Measurements from ENCODE around the gene MYCBP. TPM values are rescaled to one million over a fixed set of nuclear protein-coding genes. Genes with fewer than 3 reads are reported as not detected.

Gene MYCBP
- total RNA-seq, 2 donors from 2014 or later, result 34.6 to 38.1 TPM

GRCh38 chr1:38908821-38909220 is 35.7 kb upstream of the MYCBP start:
- H3K27me3 Mint-ChIP-seq (ENCODE audit: insufficient read depth), result peaks cover under 1% of the 10 kb centered on the region

GRCh38 chr1:38905985-38906384 is 32.8 kb upstream of the MYCBP start:
- H3K36me3 ChIP-seq (ENCODE audit: control insufficient read depth, insufficient read depth, low read length), result no peaks in the 10 kb centered on the region
- H3K9ac ChIP-seq (ENCODE audit: extremely low read depth, low read length, poor library complexity, severe bottlenecking), result no peak overlapping the region
- WGBS, 2 experiments (ENCODE audit: insufficient coverage in 1 of 2, insufficient read length in 1 of 2), result 79% methylated on average over 2 of the region's 2 CpGs; no CpG with 5 or more reads in 1 of the 2 experiments
- Mint-ChIP-seq H3K27me3 (ENCODE audit: insufficient read depth) (no peaks in the 10 kb centered on the region), H3K27ac (no peak overlapping the region), H3K4me1 (no peaks in the 10 kb centered on the region), H3K36me3 (ENCODE audit: low read depth) (peaks cover 2% of the 10 kb centered on the region), H3K9me3 (peaks cover 13% of the 10 kb centered on the region), H3K4me3 (no peak overlapping the region)
- DNase-seq, result no peak
- TF ChIP-seq CTCF (conservative IDR thresholded peaks at IDR 0.05), result no peak
- H3K27ac ChIP-seq (ENCODE audit: low read depth, low read length), result no peak overlapping the region
- no peaks in the 10 kb centered on the region for H3K27me3 ChIP-seq (ENCODE audit: control insufficient read depth, insufficient read depth, low read length, poor library complexity, severe bottlenecking)
- H3K4me1 ChIP-seq (ENCODE audit: control insufficient read depth, insufficient read depth, low read length), result no peaks in the 10 kb centered on the region
- H3K9me3 ChIP-seq (ENCODE audit: control insufficient read depth, low read length), result peaks cover 14% of the 10 kb centered on the region
- no peak overlapping the region for H3K4me3 ChIP-seq (ENCODE audit: low read length)

More at GRCh38 chr1:38908821-38909220, 35.7 kb upstream of the MYCBP start:
- Histone ChIP-seq H3K27ac (ENCODE audit: low read depth, low read length) (no peak overlapping the region), H3K9me3 (ENCODE audit: control insufficient read depth, low read length) (peaks cover 14% of the 10 kb centered on the region), H3K4me3 (ENCODE audit: low read length) (no peak overlapping the region), H3K9ac (ENCODE audit: extremely low read depth, low read length, poor library complexity, severe bottlenecking) (no peak overlapping the region), H3K27me3 (ENCODE audit: control insufficient read depth, insufficient read depth, low read length, poor library complexity, severe bottlenecking) (no peaks in the 10 kb centered on the region), H3K36me3 (ENCODE audit: control insufficient read depth, insufficient read depth, low read length) (no peaks in the 10 kb centered on the region), H3K4me1 (ENCODE audit: control insufficient read depth, insufficient read depth, low read length) (no peaks in the 10 kb centered on the region)
- no peaks in the 10 kb centered on the region for H3K4me1 Mint-ChIP-seq
- WGBS, 2 experiments (ENCODE audit: insufficient coverage in 1 of 2, insufficient read length in 1 of 2), result 90 to 95% methylated on average over 3 to 13 of the region's 13 CpGs
- no peak overlapping the region for H3K4me3 Mint-ChIP-seq
- DNase-seq, result no peak
- H3K9me3 Mint-ChIP-seq, result peaks cover 13% of the 10 kb centered on the region
- no peak overlapping the region for H3K27ac Mint-ChIP-seq
- TF ChIP-seq CTCF (conservative IDR thresholded peaks at IDR 0.05), result no peak
- peaks cover 2% of the 10 kb centered on the region for H3K36me3 Mint-ChIP-seq (ENCODE audit: low read depth)

- Histone ChIP-seq H3K27me3 (ENCODE audit: control insufficient read depth, insufficient read depth, low read length, poor library complexity, severe bottlenecking) (no peaks in the 10 kb centered on the region), H3K4me3 (ENCODE audit: low read length) (no peak overlapping the region), H3K36me3 (ENCODE audit: control insufficient read depth, insufficient read depth, low read length) (no peaks in the 10 kb centered on the region), H3K9ac (ENCODE audit: extremely low read depth, low read length, poor library complexity, severe bottlenecking) (no peak overlapping the region), H3K9me3 (ENCODE audit: control insufficient read depth, low read length) (no peaks in the 10 kb centered on the region), H3K27ac (ENCODE audit: low read depth, low read length) (no peak overlapping the region), H3K4me1 (ENCODE audit: control insufficient read depth, insufficient read depth, low read length) (no peaks in the 10 kb centered on the region)
- Mint-ChIP-seq H3K27me3 (ENCODE audit: insufficient read depth) (no peaks in the 10 kb centered on the region), H3K9me3 (no peaks in the 10 kb centered on the region), H3K36me3 (ENCODE audit: low read depth) (no peaks in the 10 kb centered on the region), H3K4me3 (no peak overlapping the region), H3K4me1 (peaks cover 6% of the 10 kb centered on the region), H3K27ac (no peak overlapping the region)
- 90 to 100% methylated on average over 2 to 4 of the region's 4 CpGs for WGBS, 2 experiments (ENCODE audit: insufficient coverage in 1 of 2, insufficient read length in 1 of 2)
- DNase-seq, result no peak
- TF ChIP-seq CTCF (conservative IDR thresholded peaks at IDR 0.05), result no peak
Measured at GRCh38 chr1:38899560-38899959, 26.4 kb upstream of the MYCBP start.
